HEK293 (cell line): ENCODE data around the gene NUP85.
"Not testable (repeated sequence)": the region's sequence is repeated elsewhere in the genome, so short reads cannot be mapped to it uniquely, and the experiment has no call there.

Experiments
- CTCF ChIA-PET: fragments of 350-600 bp; formaldehyde crosslinking; extraction: SDS; loops from one replicate; lab custom pipeline; 2021; ENCODE audit warnings: antibody characterized with exemption; lab: Yijun Ruan, JAX
- POLR2A ChIA-PET: fragments of 300-600 bp; formaldehyde crosslinking; extraction: SDS; loops from one replicate; lab custom pipeline; 2020; ENCODE audit warnings: antibody characterized with exemption, inconsistent platforms; lab: Yijun Ruan, JAX
- H3K27ac ChIP-seq: fragments of 200-500 bp; sonication (Bioruptor generic); 2 replicates; pipeline ENCODE4 v1.5.1; 2014; ENCODE audit warnings: low read depth, low read length, control low read depth, inconsistent platforms; ENCODE audit errors: extremely low read depth
- H3K36me3 ChIP-seq, 2 experiments: fragments of 200-500 bp in 1 of 2; sonication (Bioruptor generic) in 1 of 2; 1 replicate in 1 of 2; 2 replicates in 1 of 2; pipeline ENCODE4 v1.5.1; 2014 to 2017; ENCODE audit warnings: inconsistent platforms in 2 of 2, low read length in 2 of 2; ENCODE audit not compliant: control insufficient read depth in 2 of 2, insufficient read depth in 1 of 2
- H3K4me1 ChIP-seq: fragments of 200-500 bp; sonication (Bioruptor generic); 2 replicates; pipeline ENCODE4 v1.5.1; 2014; ENCODE audit warnings: mild to moderate bottlenecking, low read length, inconsistent platforms; ENCODE audit not compliant: control insufficient read depth, insufficient read depth
- H3K4me3 ChIP-seq: 2 replicates; pipeline ENCODE4 v1.5.1; 2011; ENCODE audit warnings: low read depth, mild to moderate bottlenecking, control low read depth, low read length, moderate library complexity
- H3K9me3 ChIP-seq: fragments of 200-500 bp; sonication (Bioruptor generic); 2 replicates; pipeline ENCODE4 v1.5.1; 2014; ENCODE audit warnings: low read depth, low read length, inconsistent platforms; ENCODE audit not compliant: control insufficient read depth, insufficient read depth
- BCL11B ChIP-seq: fragments of 450-650 bp; formaldehyde crosslinking; IDR thresholded peaks from 2 replicates; pipeline ENCODE4 v1.5.1; 2016; ENCODE audit warnings: low read depth, missing biosample characterization, missing genetic modification characterization
- EGR2 ChIP-seq: fragments of 450-650 bp; formaldehyde crosslinking; IDR thresholded peaks from 2 replicates; pipeline ENCODE4 v1.5.1; 2016; ENCODE audit warnings: low read depth, missing biosample characterization, missing genetic modification characterization
- GLIS1 ChIP-seq: fragments of 450-650 bp; formaldehyde crosslinking; IDR thresholded peaks from 2 replicates; pipeline ENCODE4 v1.5.1; 2016; ENCODE audit warnings: missing biosample characterization, missing genetic modification characterization
- KLF1 ChIP-seq: fragments of 450-650 bp; formaldehyde crosslinking; IDR thresholded peaks from 2 replicates; pipeline ENCODE4 v1.5.1; 2016; ENCODE audit warnings: missing biosample characterization, missing genetic modification characterization
- KLF10 ChIP-seq: fragments of 450-650 bp; IDR thresholded peaks from 2 replicates; pipeline ENCODE4 v1.5.1; 2018; ENCODE audit warnings: missing biosample characterization, mild to moderate bottlenecking, missing genetic modification characterization
- KLF9 ChIP-seq: fragments of 450-650 bp; formaldehyde crosslinking; IDR thresholded peaks from 2 replicates; pipeline ENCODE4 v1.5.1; 2016; ENCODE audit warnings: missing biosample characterization, missing genetic modification characterization, low read depth
- SP2 ChIP-seq: fragments of 450-650 bp; formaldehyde crosslinking; IDR thresholded peaks from 2 replicates; pipeline ENCODE4 v1.5.1; 2016; ENCODE audit warnings: missing biosample characterization, missing genetic modification characterization
- SP3 ChIP-seq: fragments of 450-650 bp; formaldehyde crosslinking; IDR thresholded peaks from 2 replicates; pipeline ENCODE4 v1.5.1; 2016; ENCODE audit warnings: missing biosample characterization, missing genetic modification characterization
- SP7 ChIP-seq: fragments of 450-650 bp; formaldehyde crosslinking; IDR thresholded peaks from 2 replicates; pipeline ENCODE4 v1.5.1; 2016; ENCODE audit warnings: missing biosample characterization, missing genetic modification characterization
- TRIM28 ChIP-seq: IDR thresholded peaks from 2 replicates; pipeline ENCODE4 v1.6.1; 2011; ENCODE audit warnings: low read length, control low read depth, borderline replicate concordance
- WT1 ChIP-seq: fragments of 450-650 bp; formaldehyde crosslinking; IDR thresholded peaks from 2 replicates; pipeline ENCODE4 v1.5.1; 2016; ENCODE audit warnings: missing biosample characterization, missing genetic modification characterization
- ZFHX2 ChIP-seq: fragments of 450-650 bp; formaldehyde crosslinking; conservative IDR thresholded peaks from 2 replicates; pipeline ENCODE4 v1.5.1; 2016; ENCODE audit warnings: missing biosample characterization, missing genetic modification characterization
- ZNF121 ChIP-seq: fragments of 450-650 bp; formaldehyde crosslinking; IDR thresholded peaks from 2 replicates; pipeline ENCODE4 v1.5.1; 2016; ENCODE audit warnings: missing biosample characterization, missing genetic modification characterization
- ZNF140 ChIP-seq: fragments of 450-650 bp; formaldehyde crosslinking; IDR thresholded peaks from 2 replicates; pipeline ENCODE4 v1.5.1; 2016; ENCODE audit warnings: missing biosample characterization, missing genetic modification characterization
- ZNF169 ChIP-seq: fragments of 450-650 bp; formaldehyde crosslinking; IDR thresholded peaks from 2 replicates; pipeline ENCODE4 v1.5.1; 2016; ENCODE audit warnings: missing biosample characterization, missing genetic modification characterization
- ZNF214 ChIP-seq: fragments of 450-650 bp; formaldehyde crosslinking; IDR thresholded peaks from 2 replicates; pipeline ENCODE4 v1.5.1; 2017; ENCODE audit warnings: missing biosample characterization, mild to moderate bottlenecking, missing genetic modification characterization, borderline replicate concordance
- ZNF394 ChIP-seq: fragments of 450-650 bp; formaldehyde crosslinking; IDR thresholded peaks from 2 replicates; pipeline ENCODE4 v1.5.1; 2016; ENCODE audit warnings: missing biosample characterization, missing genetic modification characterization, mild to moderate bottlenecking, moderate library complexity, borderline replicate concordance
- ZNF416 ChIP-seq: fragments of 450-650 bp; formaldehyde crosslinking; IDR thresholded peaks from 2 replicates; pipeline ENCODE4 v1.5.1; 2016; ENCODE audit warnings: missing biosample characterization, missing genetic modification characterization
- ZNF600 ChIP-seq: fragments of 450-650 bp; formaldehyde crosslinking; IDR thresholded peaks from 2 replicates; pipeline ENCODE4 v1.5.1; 2016; ENCODE audit warnings: missing biosample characterization, missing genetic modification characterization
- ZNF837 ChIP-seq: fragments of 450-650 bp; formaldehyde crosslinking; IDR thresholded peaks from 2 replicates; pipeline ENCODE4 v1.5.1; 2016; ENCODE audit warnings: missing biosample characterization, missing genetic modification characterization
- TF ChIP-seq, protein P1 (sequence below): fragments of 450-650 bp; formaldehyde crosslinking; IDR thresholded peaks from 2 replicates; pipeline ENCODE4 v1.5.1; 2016; ENCODE audit warnings: missing biosample characterization, missing genetic modification characterization
- TF ChIP-seq, protein P2 (sequence below): fragments of 450-650 bp; formaldehyde crosslinking; IDR thresholded peaks from 2 replicates; pipeline ENCODE4 v1.5.1; 2016; ENCODE audit warnings: missing biosample characterization, missing genetic modification characterization
- TF ChIP-seq, protein P3 (sequence below): fragments of 450-650 bp; formaldehyde crosslinking; IDR thresholded peaks from 2 replicates; pipeline ENCODE4 v1.5.1; 2016; ENCODE audit warnings: missing biosample characterization, missing genetic modification characterization

The NUP85 gene

DNA sequence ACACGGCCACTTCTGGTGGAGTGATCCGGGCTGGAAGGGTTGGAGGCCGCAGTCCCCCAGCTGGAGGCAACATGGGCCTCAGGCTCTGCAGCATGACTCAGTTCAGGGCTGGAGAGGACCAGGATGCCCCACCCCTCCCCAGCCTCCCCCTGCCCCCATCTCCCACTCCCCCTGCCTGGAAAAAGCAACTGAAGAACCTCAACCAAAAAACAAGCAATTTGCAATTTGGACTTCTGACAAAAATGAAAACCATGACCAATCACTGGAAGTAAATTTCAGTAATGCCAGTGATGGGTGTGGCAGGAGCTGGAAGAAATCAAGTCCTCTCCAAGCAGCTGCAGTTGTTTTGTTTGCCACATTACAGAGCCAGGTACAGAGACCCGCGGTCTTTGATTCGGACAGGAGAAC is 72.2 kb downstream of the NUP85 start:
- Histone ChIP-seq H3K27ac (no peak overlapping the region), H3K4me3 (no peak overlapping the region), H3K36me3 (peaks cover 34 to 52% of the 10 kb centered on the region in 2 experiments; a peak in 2 of 3 replicates), H3K4me1 (no peaks in the 10 kb centered on the region), H3K9me3 (no peaks in the 10 kb centered on the region)
- ChIA-PET POLR2A (interaction anchor here (0.6 to 3.7 kb wide), 4 partner anchors 8 to 145 kb away, joined by 3 to 27 read pairs (median 5); partner anchors contain the start of gene SLC25A19), CTCF (interaction anchor here (0.6 kb wide), 1 partner anchor 486 kb away, joined by 3 read pairs; no protein-coding TSS in a partner anchor)
- TF ChIP-seq, protein P1, sequence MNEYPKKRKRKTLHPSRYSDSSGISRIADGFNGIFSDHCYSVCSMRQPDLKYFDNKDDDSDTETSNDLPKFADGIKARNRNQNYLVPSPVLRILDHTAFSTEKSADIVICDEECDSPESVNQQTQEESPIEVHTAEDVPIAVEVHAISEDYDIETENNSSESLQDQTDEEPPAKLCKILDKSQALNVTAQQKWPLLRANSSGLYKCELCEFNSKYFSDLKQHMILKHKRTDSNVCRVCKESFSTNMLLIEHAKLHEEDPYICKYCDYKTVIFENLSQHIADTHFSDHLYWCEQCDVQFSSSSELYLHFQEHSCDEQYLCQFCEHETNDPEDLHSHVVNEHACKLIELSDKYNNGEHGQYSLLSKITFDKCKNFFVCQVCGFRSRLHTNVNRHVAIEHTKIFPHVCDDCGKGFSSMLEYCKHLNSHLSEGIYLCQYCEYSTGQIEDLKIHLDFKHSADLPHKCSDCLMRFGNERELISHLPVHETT (tag by site-specific recombination), result no peak
- TF ChIP-seq ZNF394 (tag by site-specific recombination) (no peak), SP2 (tag by site-specific recombination) (no peak), BCL11B (tag by site-specific recombination) (no peak), TRIM28 (no peak)

DNA sequence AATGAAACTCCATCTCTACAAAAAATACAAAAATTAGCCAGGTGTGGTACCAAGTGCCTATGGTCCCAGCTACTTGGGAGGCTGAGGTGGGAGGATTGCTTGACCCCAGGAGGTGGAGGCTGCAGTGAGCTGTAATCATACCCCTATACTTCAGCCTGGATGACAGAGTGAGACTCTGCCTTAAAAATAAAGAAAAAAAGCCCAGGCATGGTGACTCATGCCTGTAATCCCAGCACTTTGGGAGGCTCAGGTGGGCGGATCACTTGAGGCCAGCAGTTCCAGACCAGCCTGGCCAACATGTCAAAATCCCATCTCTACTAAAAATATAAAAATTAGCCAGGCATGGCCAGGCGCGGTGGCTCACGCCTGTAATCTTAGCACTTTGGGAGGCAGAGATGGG is 74.7 kb downstream of the NUP85 start:
- ChIA-PET CTCF (interaction anchor here (1.0 to 2.5 kb wide), 2 partner anchors 9 kb away, joined by 4 to 14 read pairs; partner anchors contain the start of genes MIF4GD and SLC25A19), POLR2A (interaction anchor here (0.7 to 2.0 kb wide), 3 partner anchors 9 to 68 kb away, joined by 3 to 9 read pairs (median 7); partner anchors contain the start of genes MIF4GD and SLC25A19)
- not testable (repeated sequence) for H3K4me3 ChIP-seq, H3K27ac ChIP-seq, H3K9me3 ChIP-seq, H3K4me1 ChIP-seq
- TF ChIP-seq KLF9 (tag by site-specific recombination) (0 out of 2 replicates have a peak, but pooled peaks have one; percentile 14), EGR2 (peak; percentile 48; the same call in 1 of the 2 replicates), WT1 (tag by site-specific recombination) (0 out of 2 replicates have a peak, but pooled peaks have one; percentile 15), SP7 (tag by site-specific recombination) (peak; percentile 75), ZNF600 (tag by site-specific recombination) (peak; percentile 87), KLF1 (peak; percentile 23; the same call in 1 of the 2 replicates), ZFHX2 (tag by site-specific recombination) (peak; percentile 62; the same call in 1 of the 2 replicates), SP3 (peak; percentile 32; the same call in 1 of the 2 replicates), GLIS1 (0 out of 2 replicates have a peak, but pooled peaks have one; percentile 27)
- TF ChIP-seq, protein P2, sequence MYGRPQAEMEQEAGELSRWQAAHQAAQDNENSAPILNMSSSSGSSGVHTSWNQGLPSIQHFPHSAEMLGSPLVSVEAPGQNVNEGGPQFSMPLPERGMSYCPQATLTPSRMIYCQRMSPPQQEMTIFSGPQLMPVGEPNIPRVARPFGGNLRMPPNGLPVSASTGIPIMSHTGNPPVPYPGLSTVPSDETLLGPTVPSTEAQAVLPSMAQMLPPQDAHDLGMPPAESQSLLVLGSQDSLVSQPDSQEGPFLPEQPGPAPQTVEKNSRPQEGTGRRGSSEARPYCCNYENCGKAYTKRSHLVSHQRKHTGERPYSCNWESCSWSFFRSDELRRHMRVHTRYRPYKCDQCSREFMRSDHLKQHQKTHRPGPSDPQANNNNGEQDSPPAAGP (tag by site-specific recombination), result 0 out of 2 replicates have a peak, but pooled peaks have one; percentile 36
- peaks cover 39 to 48% of the 10 kb centered on the region in 2 experiments; a peak in 2 of 3 replicates for H3K36me3 ChIP-seq

DNA sequence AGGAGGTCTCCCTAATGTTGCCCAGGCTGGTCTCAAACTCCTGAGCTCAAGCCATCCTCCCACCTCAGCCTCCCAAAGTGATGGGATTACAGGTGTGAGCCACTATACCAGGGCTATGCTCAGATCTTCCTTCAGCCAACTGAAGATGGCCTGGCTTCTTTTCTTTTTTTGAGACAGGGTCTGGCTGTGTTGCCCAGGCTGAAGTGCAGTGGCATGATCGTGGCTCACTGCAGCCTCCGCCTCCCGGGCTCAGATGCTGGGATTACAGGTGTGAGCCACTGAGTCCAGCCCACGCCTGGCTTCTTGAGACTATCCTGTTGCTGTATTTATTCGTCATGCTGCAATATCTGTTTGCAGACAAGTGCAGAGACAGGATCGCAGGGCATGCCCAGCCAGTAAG is 79.6 kb downstream of the NUP85 start:
- ChIA-PET POLR2A (interaction anchor here (0.7 to 1.7 kb wide), 4 partner anchors 13 to 121 kb away, joined by 3 to 7 read pairs (median 5); partner anchors contain the start of genes GRB2 and MIF4GD), CTCF (interaction anchor here (0.5 to 2.2 kb wide), 4 partner anchors 13 to 721 kb away, joined by 3 to 13 read pairs (median 4); partner anchors contain the start of gene MIF4GD)
- Histone ChIP-seq H3K9me3 (no peaks in the 10 kb centered on the region), H3K36me3 (peaks cover 31 to 43% of the 10 kb centered on the region in 2 experiments), H3K27ac (no peak overlapping the region), H3K4me1 (peaks cover 4% of the 10 kb centered on the region; the same call in 1 of the 2 replicates), H3K4me3 (no peak overlapping the region)
- no peak for TF ChIP-seq ZNF837 (tag by site-specific recombination)
- no peak for TF ChIP-seq ZNF214 (tag by site-specific recombination)
- no peak for TF ChIP-seq ZNF169 (tag by site-specific recombination)
- TF ChIP-seq, protein P3, sequence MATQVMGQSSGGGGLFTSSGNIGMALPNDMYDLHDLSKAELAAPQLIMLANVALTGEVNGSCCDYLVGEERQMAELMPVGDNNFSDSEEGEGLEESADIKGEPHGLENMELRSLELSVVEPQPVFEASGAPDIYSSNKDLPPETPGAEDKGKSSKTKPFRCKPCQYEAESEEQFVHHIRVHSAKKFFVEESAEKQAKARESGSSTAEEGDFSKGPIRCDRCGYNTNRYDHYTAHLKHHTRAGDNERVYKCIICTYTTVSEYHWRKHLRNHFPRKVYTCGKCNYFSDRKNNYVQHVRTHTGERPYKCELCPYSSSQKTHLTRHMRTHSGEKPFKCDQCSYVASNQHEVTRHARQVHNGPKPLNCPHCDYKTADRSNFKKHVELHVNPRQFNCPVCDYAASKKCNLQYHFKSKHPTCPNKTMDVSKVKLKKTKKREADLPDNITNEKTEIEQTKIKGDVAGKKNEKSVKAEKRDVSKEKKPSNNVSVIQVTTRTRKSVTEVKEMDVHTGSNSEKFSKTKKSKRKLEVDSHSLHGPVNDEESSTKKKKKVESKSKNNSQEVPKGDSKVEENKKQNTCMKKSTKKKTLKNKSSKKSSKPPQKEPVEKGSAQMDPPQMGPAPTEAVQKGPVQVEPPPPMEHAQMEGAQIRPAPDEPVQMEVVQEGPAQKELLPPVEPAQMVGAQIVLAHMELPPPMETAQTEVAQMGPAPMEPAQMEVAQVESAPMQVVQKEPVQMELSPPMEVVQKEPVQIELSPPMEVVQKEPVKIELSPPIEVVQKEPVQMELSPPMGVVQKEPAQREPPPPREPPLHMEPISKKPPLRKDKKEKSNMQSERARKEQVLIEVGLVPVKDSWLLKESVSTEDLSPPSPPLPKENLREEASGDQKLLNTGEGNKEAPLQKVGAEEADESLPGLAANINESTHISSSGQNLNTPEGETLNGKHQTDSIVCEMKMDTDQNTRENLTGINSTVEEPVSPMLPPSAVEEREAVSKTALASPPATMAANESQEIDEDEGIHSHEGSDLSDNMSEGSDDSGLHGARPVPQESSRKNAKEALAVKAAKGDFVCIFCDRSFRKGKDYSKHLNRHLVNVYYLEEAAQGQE (tag by site-specific recombination), result no peak
- no peak for TF ChIP-seq ZNF416
- no peak for TF ChIP-seq KLF10 (tag by site-specific recombination)
- TF ChIP-seq ZNF121 (tag by site-specific recombination), result peak; percentile 74; the same call in 1 of the 2 replicates
- no peak for TF ChIP-seq ZNF140
